Measurements from ENCODE around the gene ZBTB2.

DNA sequence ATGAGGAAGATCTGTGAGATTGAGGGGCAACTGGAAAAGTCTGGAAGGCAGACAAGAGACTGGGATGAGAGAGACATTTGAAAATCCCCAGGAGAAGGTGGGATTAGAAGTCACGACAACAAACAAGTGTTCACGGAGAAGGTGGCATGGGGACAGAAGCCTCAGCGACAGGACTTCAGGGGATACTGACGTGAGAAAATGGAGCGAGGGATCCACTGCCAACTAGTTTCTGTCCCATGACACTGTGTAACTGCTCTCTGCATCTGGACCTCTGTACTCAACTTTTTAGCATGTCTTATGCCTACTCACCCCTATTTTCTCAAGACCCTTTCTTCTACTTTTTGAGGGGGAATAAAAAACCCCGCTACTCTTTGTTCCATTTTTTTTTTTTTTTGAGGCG, 18.3 kb upstream of the ZBTB2 start:
- TF ChIP-seq, protein P1, sequence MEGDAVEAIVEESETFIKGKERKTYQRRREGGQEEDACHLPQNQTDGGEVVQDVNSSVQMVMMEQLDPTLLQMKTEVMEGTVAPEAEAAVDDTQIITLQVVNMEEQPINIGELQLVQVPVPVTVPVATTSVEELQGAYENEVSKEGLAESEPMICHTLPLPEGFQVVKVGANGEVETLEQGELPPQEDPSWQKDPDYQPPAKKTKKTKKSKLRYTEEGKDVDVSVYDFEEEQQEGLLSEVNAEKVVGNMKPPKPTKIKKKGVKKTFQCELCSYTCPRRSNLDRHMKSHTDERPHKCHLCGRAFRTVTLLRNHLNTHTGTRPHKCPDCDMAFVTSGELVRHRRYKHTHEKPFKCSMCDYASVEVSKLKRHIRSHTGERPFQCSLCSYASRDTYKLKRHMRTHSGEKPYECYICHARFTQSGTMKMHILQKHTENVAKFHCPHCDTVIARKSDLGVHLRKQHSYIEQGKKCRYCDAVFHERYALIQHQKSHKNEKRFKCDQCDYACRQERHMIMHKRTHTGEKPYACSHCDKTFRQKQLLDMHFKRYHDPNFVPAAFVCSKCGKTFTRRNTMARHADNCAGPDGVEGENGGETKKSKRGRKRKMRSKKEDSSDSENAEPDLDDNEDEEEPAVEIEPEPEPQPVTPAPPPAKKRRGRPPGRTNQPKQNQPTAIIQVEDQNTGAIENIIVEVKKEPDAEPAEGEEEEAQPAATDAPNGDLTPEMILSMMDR (IDR thresholded peaks at IDR 0.05; ENCODE audit: poor library complexity), result no peak
- TF ChIP-seq EZH2 (IDR thresholded peaks at IDR 0.05; ENCODE audit: borderline replicate concordance), result no peak
- no peak for TF ChIP-seq EZH2phosphoT487 (IDR thresholded peaks at IDR 0.05; ENCODE audit: low read depth, severe bottlenecking, unreplicated experiment)

All from hepatocyte (in vitro differentiated cells).